Neural cell (in vitro differentiated cells): Measurements from ENCODE around the gene SIGLEC1. TPM values are rescaled to one million over a fixed set of nuclear protein-coding genes. Genes with fewer than 3 reads are reported as not detected.

Experiments
- H2AFZ ChIP-seq: fragments of 200-600, 300-800 bp; sonication (generic), shearing (Covaris generic); 2 replicates; pipeline ENCODE4 v1.6.0; 2014; ENCODE audit warnings: low read depth, mild to moderate bottlenecking, antibody characterized with exemption, low read length, moderate library complexity
- H3F3A ChIP-seq: fragments of 200-600 bp; shearing (Covaris generic); 2 replicates; pipeline ENCODE4 v1.6.1; 2016; ENCODE audit warnings: mild to moderate bottlenecking, moderate library complexity, mixed read lengths, antibody characterized with exemption, low read length; ENCODE audit not compliant: insufficient read depth, poor library complexity, severe bottlenecking
- H3K27ac ChIP-seq: fragments of 200-600, 300-800 bp; sonication (generic), shearing (Covaris generic); 2 replicates; pipeline ENCODE4 v1.5.1; 2014; ENCODE audit warnings: mild to moderate bottlenecking, low read length, moderate library complexity
- H3K27me3 ChIP-seq: fragments of 300-800, 200-600 bp; sonication (generic), shearing (Covaris generic); 2 replicates; pipeline ENCODE4 v1.6.0; 2014; ENCODE audit warnings: mild to moderate bottlenecking, low read depth, low read length, moderate library complexity; ENCODE audit not compliant: insufficient read depth
- H3K36me3 ChIP-seq: fragments of 300-800, 200-600 bp; sonication (generic), shearing (Covaris generic); 2 replicates; pipeline ENCODE4 v1.5.1; 2014; ENCODE audit warnings: mild to moderate bottlenecking, antibody characterized with exemption, low read length, moderate library complexity; ENCODE audit not compliant: insufficient read depth
- H3K4me2 ChIP-seq: fragments of 300-800, 200-600 bp; sonication (generic), shearing (Covaris generic); 2 replicates; pipeline ENCODE4 v1.6.0; 2014; ENCODE audit warnings: mild to moderate bottlenecking, low read length
- H3K4me3 ChIP-seq: fragments of 300-800, 200-600 bp; sonication (generic), shearing (Covaris generic); 2 replicates; pipeline ENCODE4 v1.5.1; 2014; ENCODE audit warnings: mild to moderate bottlenecking, low read length, moderate library complexity
- H3K79me2 ChIP-seq: fragments of 200-600 bp; shearing (Covaris generic); replicated peaks from 2 replicates; pipeline ENCODE4 v1.6.0; 2014; ENCODE audit warnings: mild to moderate bottlenecking, low read length, moderate library complexity; ENCODE audit not compliant: insufficient read depth
- H3K9ac ChIP-seq: fragments of 300-800, 200-600 bp; sonication (generic), shearing (Covaris generic); 2 replicates; pipeline ENCODE4 v1.6.1; 2016; ENCODE audit warnings: mild to moderate bottlenecking, low read length, mixed read lengths
- H3K9me2 ChIP-seq: fragments of 200-600 bp; shearing (Covaris generic); 2 replicates; pipeline ENCODE4 v1.6.1; 2016; ENCODE audit warnings: mild to moderate bottlenecking, low read length, mixed read lengths; ENCODE audit not compliant: insufficient read depth
- H3K9me3 ChIP-seq: fragments of 200-600, 300-800 bp; sonication (generic), shearing (Covaris generic); 2 replicates; pipeline ENCODE4 v1.6.1; 2016; ENCODE audit warnings: mild to moderate bottlenecking, mixed run types, low read length, moderate library complexity, mixed read lengths
- H4K20me1 ChIP-seq: fragments of 200-600 bp; shearing (Covaris generic); 2 replicates; pipeline ENCODE4 v1.6.1; 2016; ENCODE audit warnings: mild to moderate bottlenecking, mixed run types; ENCODE audit not compliant: insufficient read depth
- CTCF ChIP-seq: fragments of 450-650 bp; IDR thresholded peaks from 2 replicates; pipeline ENCODE4 v1.5.1; 2014; ENCODE audit warnings: antibody characterized with exemption, mild to moderate bottlenecking, moderate library complexity; ENCODE audit not compliant: poor library complexity, severe bottlenecking
- EZH2 ChIP-seq: fragments of 200-600, 300-800 bp; shearing (Covaris generic), sonication (generic); IDR thresholded peaks from 2 replicates; pipeline ENCODE4 v1.6.1; 2014; ENCODE audit warnings: antibody characterized with exemption, low read length, borderline replicate concordance, mild to moderate bottlenecking; ENCODE audit not compliant: insufficient read depth, poor library complexity, severe bottlenecking
- MXI1 ChIP-seq: fragments of 450-650 bp; conservative IDR thresholded peaks from 2 replicates; pipeline ENCODE4 v1.6.1; 2014; ENCODE audit warnings: antibody characterized with exemption, mild to moderate bottlenecking; ENCODE audit not compliant: poor library complexity, severe bottlenecking
- POLR2AphosphoS5 ChIP-seq: IDR thresholded peaks from 2 replicates; pipeline ENCODE4 v1.6.1; 2012
- RAD21 ChIP-seq: fragments of 450-650 bp; conservative IDR thresholded peaks from 2 replicates; pipeline ENCODE4 v1.6.1; 2014; ENCODE audit warnings: antibody characterized with exemption, mild to moderate bottlenecking, moderate library complexity
- REST ChIP-seq: IDR thresholded peaks from 2 replicates; pipeline ENCODE4 v1.6.1; 2012; ENCODE audit warnings: borderline replicate concordance
- SMC3 ChIP-seq: fragments of 450-650 bp; conservative IDR thresholded peaks from 2 replicates; pipeline ENCODE4 v1.6.1; 2014; ENCODE audit warnings: antibody characterized with exemption, mild to moderate bottlenecking, moderate library complexity; ENCODE audit not compliant: poor library complexity
- TAF1 ChIP-seq: IDR thresholded peaks from 2 replicates; pipeline ENCODE4 v1.6.1; 2012; ENCODE audit warnings: low read depth
- polyA plus RNA-seq: library from polyadenylated mRNA; depleted of rRNA; stranded (reverse); fragments of >200 nt; gene quantifications from 2 replicates; pipeline ENCODE4 v1.2.3, GENCODE V29; 2014

SIGLEC1 gene
- polyA plus RNA-seq, 1 donor from 2014 or later, result 0.12 TPM

GRCh38 chr20:3711484-3711941 lies 887 bp downstream of the SIGLEC1 start:
- no peak overlapping the region for H3K4me3 ChIP-seq
- H3K27ac ChIP-seq, result no peak overlapping the region
- H3K9ac ChIP-seq, result no peak overlapping the region

GRCh38 chr20:3710703-3711483 lies 1.5 kb downstream of the SIGLEC1 start:
- H4K20me1 ChIP-seq, result no peaks in the 10 kb centered on the region
- H3K9me3 ChIP-seq, result no peaks in the 10 kb centered on the region
- H3K36me3 ChIP-seq, result no peaks in the 10 kb centered on the region
- no peaks in the 10 kb centered on the region for H3K27me3 ChIP-seq
- no peak overlapping the region for H2AFZ ChIP-seq
- no peak overlapping the region for H3K9ac ChIP-seq
- H3K9me2 ChIP-seq, result no peaks in the 10 kb centered on the region
- H3K4me3 ChIP-seq, result no peak overlapping the region
- no peaks in the 10 kb centered on the region for H3K79me2 ChIP-seq
- no peaks in the 10 kb centered on the region for H3F3A ChIP-seq
- peak; percentile 46 for TF ChIP-seq CTCF
- TF ChIP-seq RAD21, result no peak
- peak; percentile 31 for TF ChIP-seq SMC3
- H3K27ac ChIP-seq, result no peak overlapping the region
- no peak overlapping the region for H3K4me2 ChIP-seq

More at GRCh38 chr20:3711484-3711941, 887 bp downstream of the SIGLEC1 start:
- no peaks in the 10 kb centered on the region for H4K20me1 ChIP-seq
- H3K36me3 ChIP-seq, result no peaks in the 10 kb centered on the region
- H3K4me2 ChIP-seq, result no peak overlapping the region
- no peaks in the 10 kb centered on the region for H3K27me3 ChIP-seq
- TF ChIP-seq CTCF (no peak), RAD21 (no peak), MXI1 (no peak), EZH2 (no peak), POLR2AphosphoS5 (no peak), REST (no peak), TAF1 (no peak)
- H2AFZ ChIP-seq, result no peak overlapping the region
- H3K79me2 ChIP-seq, result no peaks in the 10 kb centered on the region
- H3K9me3 ChIP-seq, result no peaks in the 10 kb centered on the region
- H3F3A ChIP-seq, result no peaks in the 10 kb centered on the region
- H3K9me2 ChIP-seq, result no peaks in the 10 kb centered on the region
